Effector CD4-positive, alpha-beta T cell (primary cell): ENCODE measurements around the gene SP100.
"Not testable (repeated sequence)": the region's sequence is repeated elsewhere in the genome, so short reads cannot be mapped to it uniquely, and the experiment has no call there.

Experiments used
- DNase-seq: peaks from one replicate; pipeline ENCODE4 v3.0.0-alpha.2; 2020

The SP100 gene

GRCh38 chr2:230422149-230422548 is 6.1 kb downstream of the SP100 start:
- DNase-seq, result no peak

DNA sequence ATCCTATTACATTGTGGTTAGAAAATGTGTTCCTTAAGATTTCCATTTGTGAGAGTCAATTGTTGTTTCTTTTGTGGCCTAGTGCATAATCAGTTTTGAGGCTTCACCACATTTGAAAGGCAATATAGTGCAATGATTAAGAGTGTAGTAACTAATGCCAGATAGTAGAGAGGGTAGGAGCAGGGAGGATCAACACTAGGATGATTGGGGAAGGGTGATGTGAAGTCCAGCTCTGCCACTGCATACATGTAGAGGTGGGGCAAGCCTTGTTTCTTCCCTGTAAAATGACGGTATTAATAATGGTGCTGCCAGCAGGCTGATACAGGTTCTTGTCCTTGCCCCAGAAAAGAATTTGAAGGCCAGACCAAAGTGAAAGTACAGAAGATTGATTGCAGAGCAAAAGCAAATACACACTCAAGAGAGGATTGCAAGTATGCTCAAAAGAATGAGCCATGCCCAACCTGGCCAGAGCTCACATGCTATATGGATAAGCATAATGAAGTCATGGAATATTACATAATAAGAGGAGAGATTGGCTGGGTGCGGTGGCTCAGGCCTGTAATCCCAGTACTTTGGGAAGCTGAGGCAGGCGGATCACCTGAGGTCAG is 8.0 kb downstream of the SP100 start:
- no peak for DNase-seq

DNA sequence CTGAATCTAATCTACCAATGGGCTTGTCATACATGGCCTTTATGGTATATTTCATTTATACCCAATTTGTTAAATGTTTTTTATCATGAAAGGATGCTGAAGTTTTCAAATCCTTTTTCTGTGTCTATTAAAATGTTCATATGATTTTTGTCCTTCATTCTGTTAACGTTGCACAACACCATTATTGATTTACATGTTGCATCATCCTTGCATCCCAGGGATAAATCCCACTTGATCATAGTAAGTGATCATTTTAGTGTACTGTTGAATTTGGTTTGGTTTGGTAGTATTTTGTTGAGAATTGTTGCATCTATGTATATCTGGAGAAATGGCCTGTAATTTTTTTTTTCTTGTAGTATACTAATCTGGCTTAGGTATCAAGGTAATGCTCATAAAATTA is 9.4 kb downstream of the SP100 start:
- no peak for DNase-seq

DNA sequence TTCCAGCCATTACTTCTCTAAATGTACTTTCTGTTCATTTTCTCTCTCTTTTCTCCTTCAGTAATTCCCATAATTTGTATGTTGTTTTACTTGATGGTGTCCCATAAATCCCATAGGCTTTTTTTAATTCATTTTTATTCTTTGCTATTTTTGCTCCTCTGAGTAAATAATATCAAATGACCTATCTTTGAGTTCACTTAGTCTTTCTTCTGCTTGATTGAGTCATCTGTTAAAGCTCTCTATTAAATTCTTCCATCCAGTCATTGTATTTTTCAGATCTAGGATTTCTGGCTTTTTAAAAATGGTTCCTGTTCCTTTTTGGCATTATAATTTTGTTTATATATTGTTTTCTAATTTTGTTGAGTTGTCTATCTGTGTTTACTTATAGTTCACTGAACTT is 13.5 kb downstream of the SP100 start:
- no peak for DNase-seq

DNA sequence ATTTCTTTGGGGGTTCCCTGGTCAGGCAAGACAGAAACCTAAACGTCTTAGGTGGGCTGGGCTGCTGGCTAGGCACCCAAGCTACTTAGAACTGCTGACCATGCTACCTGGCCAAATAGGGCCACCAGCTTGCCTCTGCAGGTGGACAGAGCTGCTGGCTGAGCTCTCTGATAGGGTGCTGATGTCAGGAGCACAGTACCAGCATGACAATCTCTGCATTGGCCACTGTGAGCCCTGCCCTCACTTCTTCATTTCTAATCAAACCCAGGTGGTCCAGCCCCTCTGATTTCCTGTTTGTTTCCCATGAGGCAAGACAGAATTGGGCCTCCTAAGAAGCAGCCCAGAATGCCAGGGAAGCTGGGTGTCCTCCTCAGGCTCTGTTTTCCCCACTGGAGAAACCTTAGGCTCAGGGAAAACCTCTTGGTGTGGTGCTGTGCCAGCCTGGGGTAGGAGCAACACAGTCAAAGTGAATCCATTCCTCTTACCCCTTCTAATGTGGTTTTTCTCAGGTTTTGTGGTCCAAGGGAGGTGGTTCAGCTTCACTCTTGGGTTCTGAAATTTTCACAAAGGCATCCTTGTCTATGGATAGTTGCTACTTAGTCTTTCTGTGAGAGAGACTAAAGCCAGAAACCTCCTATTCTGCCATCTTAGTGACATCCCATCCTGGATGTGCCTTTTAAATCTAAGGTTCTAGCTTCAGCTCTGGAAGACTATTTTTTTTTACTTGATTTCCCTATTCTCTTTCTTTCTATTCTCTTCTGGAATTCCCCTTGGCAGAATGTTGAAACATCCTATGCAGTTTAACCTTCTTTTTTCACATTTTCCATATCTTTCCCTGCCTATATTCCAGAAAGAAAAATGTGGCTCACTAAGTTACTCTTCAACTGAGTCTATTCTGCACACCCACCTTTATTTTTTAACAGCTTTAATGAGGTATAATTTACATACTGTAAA is 15.2 kb downstream of the SP100 start:
- no peak for DNase-seq

DNA sequence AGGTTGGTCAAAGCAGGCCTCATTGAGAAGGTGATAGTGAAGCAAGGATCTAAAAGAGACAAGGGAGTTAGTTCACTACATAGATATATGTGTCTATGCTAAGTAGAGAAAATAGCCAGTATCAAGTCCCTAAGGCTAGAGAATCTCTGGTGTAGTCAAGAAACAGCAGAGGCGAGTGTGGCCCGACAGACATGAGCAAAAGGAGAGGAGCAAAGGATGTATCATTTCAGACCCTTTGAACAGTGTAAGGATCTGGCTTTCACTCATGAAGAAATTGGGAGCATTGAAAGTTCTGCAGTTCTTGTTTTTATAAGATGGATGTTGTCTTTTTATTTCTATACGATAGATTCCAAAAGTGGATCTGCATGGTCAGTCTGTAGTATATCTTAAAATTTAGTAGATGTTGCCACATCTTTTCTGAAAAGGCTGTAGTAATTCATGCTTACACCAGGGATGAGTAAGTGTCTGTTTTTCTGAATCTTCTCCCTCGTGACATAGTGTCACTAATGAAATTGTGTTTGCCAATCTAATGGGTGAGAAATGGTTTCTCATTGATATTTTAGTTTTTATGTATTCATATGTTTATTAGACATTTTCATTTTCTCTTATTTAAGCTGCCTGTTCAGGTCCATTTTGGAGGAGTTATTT is 18.8 kb downstream of the SP100 start:
- DNase-seq, result no peak

- no peak for DNase-seq
These were observed 19.4 kb downstream of the SP100 start for GRCh38 chr2:230435431-230435830.

- not testable (repeated sequence) for DNase-seq
These were observed 23.1 kb downstream of the SP100 start for GRCh38 chr2:230439121-230439520.

DNA sequence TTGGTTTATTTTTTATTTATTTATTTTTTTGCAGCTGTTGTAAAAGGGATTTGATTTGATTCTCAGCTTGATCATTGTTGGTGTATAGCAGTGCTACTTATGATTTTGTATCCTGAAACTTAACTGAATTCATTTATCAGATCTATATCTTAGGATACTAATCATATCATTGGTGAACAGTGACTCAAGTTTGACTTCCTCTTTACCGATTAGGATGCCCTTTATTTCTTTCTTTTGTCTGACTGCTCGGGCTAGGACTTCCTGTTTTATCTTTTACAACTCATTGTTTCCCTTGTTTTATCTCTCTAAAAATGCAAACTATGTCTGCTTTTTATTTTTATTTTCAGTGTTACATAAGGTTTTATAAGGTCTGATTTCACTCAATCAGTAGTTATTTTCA is 23.6 kb downstream of the SP100 start:
- no peak for DNase-seq

DNA sequence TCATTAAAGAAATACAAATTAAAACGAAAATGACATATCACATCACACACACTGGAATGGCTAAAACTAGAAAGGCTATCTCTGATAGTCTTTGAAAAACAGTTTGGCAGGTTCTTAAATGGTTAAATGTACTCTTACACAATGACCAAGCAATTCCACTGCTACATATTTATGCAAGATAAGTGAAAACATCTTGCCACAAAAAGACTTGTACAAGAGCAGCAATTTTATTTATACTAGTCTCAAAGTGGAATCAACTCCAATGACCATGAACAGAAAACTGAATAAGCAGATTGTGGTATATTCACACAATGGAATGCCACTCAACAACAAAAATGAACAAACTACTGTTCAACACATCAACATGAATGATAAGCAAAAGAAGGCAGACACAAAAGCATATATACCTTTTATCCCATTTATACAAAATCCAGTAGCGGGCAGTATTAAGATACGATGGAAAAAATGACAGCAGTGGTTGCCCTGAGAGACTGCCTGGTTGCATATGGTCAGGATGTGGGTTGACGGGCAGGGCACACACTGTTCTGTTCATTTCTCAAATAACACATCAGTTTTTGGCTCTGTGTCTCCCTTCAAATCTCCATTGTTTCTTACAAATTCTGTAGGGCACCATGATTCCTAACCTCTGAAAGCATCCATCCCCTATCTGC is 25.4 kb downstream of the SP100 start:
- DNase-seq, result peak; percentile 20

DNA sequence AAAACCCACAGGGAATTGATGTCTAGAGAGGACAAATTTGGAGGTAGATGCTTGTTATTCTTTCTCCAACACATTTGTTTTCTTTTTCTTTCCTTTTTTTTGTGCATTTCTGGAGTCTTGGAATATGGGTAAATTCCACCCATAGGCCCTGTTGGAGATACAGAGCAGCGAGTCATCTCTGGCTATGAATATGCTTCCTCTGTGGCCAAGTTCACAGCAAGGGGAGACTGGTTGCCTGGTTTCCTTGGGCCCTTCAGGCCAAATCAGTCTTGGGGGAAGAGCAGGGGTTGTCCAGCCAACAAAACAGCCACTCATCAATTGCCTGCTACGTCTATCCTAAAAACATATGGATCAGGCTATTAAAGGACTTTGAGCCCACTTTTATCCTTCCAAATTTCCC is 27.5 kb downstream of the SP100 start:
- DNase-seq, result no peak

- no peak for DNase-seq
These were observed 28.8 kb downstream of the SP100 start for GRCh38 chr2:230444832-230445231.

DNA sequence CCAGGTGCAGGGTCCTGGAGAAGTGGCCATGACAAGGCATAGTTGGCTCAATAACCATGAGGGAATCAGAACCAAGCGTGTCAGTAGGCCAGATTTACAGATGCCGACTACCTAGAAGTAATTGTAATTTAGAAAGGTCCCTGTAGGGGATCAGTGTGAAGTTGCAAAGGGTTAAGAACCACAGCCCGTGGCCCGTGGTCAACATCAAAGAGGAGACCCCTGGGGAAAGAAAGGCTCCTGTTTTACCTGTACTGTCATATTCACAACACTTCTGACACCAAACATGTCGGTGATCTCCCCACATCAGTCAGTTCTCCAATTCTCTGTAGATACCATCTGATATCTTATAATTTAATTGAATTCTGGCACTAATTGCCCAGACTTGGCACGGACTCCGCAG is 31.0 kb downstream of the SP100 start:
- no peak for DNase-seq

DNA sequence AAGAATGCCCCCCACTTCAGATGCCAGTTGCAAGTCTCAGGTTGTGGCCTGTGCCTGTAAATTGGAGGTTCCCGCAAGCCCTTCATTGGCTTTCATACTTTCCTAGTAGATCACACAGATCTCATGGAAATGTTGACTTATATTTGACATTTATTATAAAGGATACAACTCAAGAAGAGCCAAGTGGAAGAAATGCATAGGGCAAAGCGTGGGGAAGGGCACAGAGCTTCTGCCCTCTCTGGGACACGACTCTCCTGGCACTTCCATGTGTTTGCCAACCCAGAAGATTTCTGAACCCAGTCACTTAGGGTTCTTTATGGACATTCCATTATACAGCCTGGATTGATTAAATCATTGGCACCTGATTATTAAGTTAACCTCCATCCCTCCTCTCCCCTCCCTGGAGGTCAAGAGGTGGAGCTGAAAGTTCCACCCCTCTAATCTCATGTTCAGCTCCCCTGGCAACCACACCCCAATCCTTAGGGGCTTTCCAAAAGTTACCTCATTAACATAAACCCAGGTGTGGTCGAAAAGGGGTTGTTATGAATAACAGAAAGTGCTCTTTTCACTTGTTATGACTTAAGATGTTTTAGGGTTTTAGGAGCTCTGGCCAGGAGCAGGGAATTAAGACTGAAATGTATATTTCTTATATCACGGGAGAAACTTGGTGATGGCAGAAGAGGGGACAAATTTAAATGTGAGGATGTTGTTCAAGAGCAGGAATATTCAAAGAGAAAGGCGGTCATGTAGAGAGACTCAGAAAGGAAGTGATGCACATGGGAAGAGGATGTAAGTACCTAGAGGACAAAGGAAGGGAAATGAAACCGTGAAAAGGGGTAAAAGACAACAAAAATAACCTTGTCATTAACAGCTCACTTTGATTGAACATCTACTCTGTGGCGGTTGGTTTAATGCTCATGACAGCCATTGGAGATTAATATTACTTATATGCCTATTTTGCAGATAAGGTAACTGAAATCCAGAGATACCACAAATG is 31.8 kb downstream of the SP100 start:
- DNase-seq, result no peak

- no peak for DNase-seq
These were observed 34.0 kb downstream of the SP100 start for GRCh38 chr2:230449901-230450467.

DNA sequence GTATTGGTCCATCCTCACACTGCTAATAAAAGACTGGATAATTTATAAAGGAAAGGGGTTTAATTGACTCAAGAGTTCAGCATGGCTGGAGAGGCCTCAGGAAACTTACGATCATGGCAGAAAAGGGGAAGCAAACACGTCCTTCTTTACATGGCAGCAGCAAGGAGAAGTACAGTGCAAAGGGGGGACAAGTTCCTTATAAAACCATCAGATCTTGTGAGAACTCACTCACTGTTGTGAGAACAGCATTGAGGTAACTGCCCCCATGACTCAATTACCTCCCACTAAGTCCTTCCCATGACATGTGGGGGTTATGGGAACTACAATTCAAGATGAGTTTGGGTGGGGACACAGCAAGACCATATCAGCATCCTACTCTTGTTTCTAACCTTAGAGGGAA is 37.0 kb downstream of the SP100 start:
- DNase-seq, result no peak

- no peak for DNase-seq
These were observed 39.1 kb downstream of the SP100 start for GRCh38 chr2:230455005-230455684.

- DNase-seq, result no peak
These were observed 41.2 kb downstream of the SP100 start for GRCh38 chr2:230457073-230457768.

- no peak for DNase-seq
These were observed 41.8 kb downstream of the SP100 start for GRCh38 chr2:230457793-230458192.

GRCh38 chr2:230459216-230459615 is 43.2 kb downstream of the SP100 start:
- DNase-seq, result no peak
